HG03520 (cell line): Measurements from ENCODE around the gene NEDD4.
"Not testable (repeated sequence)": the region's sequence is repeated elsewhere in the genome, so short reads cannot be mapped to it uniquely, and the experiment has no call there.

Source experiments
- ATAC-seq: cut with Tn5 transposase; IDR thresholded peaks from one replicate; pipeline ENCODE4 v1.9.1; 2021; ENCODE audit warnings: mild to moderate bottlenecking, moderate library complexity; ENCODE audit not compliant: unreplicated experiment

NEDD4 gene

GRCh38 chr15:55897560-55898336, 95.7 kb downstream of the NEDD4 start:
- no peak for ATAC-seq

GRCh38 chr15:55894399-55894965, 98.9 kb downstream of the NEDD4 start:
- ATAC-seq = no peak

- ATAC-seq = no peak
These were observed 99.6 kb downstream of the NEDD4 start for GRCh38 chr15:55893852-55894251.

- ATAC-seq = no peak
These were observed 102.2 kb downstream of the NEDD4 start for GRCh38 chr15:55891196-55891595.

DNA sequence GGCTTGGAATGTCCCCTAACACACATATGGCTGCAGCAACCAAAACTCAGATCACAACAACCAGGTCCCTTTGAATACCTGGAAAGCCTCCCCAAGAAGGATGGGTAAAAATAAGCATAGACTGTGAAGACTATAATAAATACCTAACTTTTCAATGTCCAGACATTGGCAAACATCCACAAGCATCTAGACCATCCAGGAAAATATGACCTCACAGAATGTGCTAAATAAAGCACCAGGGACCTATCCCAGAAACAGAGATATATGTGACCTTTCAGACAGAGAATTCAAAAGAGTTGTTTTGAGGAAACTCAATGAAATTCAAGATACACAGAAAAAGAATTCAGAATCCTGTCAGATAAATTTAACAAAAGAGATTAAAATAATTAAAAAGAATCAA, 109.2 kb downstream of the NEDD4 start:
- ATAC-seq = no peak

- ATAC-seq = no peak
These were observed 114.2 kb downstream of the NEDD4 start for GRCh38 chr15:55879181-55879580.

GRCh38 chr15:55873024-55873720, 120.2 kb downstream of the NEDD4 start:
- ATAC-seq = no peak

- ATAC-seq = no peak
These were observed 120.9 kb downstream of the NEDD4 start for GRCh38 chr15:55872471-55872870.

GRCh38 chr15:55869660-55870059, 123.8 kb downstream of the NEDD4 start:
- ATAC-seq = no peak

- ATAC-seq = no peak
These were observed 124.7 kb downstream of the NEDD4 start for GRCh38 chr15:55868707-55869106.

DNA sequence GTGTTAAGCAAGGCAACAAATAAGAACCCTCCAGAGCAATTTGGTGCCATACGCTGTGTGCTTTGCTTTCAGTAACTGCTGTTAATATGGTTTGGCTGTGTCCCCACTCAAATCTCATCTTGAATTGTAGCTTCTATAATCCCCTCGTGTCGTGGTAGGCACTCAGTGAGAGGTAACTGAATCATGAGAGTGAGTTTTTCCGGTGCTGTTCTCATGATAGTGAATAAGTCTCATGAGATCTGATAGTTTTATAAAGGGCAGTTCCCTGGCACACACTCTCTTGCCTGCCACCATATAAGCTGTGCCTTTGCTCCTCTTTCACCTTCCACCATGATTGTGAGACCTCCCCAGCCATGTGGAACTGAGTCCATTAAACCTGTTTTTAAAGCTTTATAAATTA, 125.1 kb downstream of the NEDD4 start:
- ATAC-seq = not testable (repeated sequence)

- ATAC-seq = no peak
These were observed 129.5 kb downstream of the NEDD4 start for GRCh38 chr15:55863911-55864310.

DNA sequence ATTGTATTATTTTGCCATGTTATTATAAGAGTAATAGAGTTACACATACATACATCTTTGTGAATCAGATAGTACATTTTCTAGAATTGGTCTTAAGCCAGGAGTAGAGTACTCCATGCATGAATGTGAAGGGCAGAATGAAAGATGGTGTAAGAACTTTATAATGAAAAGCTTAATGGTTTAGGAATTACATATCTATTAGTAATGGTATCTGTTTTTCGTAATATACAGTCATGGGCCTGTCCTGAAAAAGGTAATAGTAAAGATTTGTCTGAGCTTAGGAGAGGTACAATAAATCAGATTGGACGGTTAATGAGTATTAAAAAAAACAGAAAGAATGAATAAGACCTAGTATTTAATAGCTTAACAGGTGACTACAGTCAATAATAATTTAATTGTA, 132.3 kb downstream of the NEDD4 start:
- ATAC-seq = no peak

- no peak for ATAC-seq
These were observed 132.9 kb downstream of the NEDD4 start for GRCh38 chr15:55860468-55860867.

- ATAC-seq = no peak
These were observed 133.7 kb downstream of the NEDD4 start for GRCh38 chr15:55859681-55860080.

- no peak for ATAC-seq
These were observed 134.8 kb downstream of the NEDD4 start for GRCh38 chr15:55858661-55859060.

DNA sequence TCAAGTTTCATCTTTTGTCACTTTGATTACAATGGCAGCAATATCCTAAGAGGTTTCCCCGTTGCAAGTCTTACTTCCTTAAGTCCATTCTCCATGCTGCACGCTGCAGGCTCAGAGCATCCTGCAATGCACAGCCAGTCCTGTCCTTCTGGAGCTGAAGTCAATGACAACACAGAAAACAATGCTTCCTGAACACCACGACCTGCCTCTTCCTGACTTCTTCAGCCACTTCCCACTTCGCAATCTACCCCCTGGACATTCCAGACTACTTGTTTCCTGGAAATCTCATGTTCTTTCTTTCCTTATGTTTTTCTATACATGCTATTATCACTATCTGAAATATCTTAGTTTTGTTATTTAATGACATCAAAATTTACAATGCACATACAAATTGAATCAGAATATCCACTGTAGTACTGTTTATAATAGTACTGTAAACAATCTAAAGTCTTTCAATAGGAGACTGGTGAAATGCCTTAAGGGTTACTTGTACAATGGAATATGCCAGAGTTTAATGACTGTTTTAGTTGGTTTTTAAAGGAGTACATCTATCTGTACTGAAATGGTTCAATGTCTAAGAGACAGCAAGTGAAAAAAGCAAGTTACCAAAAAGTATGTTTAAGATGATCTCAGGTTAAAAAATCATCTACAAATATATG, 136.8 kb downstream of the NEDD4 start:
- ATAC-seq = no peak

DNA sequence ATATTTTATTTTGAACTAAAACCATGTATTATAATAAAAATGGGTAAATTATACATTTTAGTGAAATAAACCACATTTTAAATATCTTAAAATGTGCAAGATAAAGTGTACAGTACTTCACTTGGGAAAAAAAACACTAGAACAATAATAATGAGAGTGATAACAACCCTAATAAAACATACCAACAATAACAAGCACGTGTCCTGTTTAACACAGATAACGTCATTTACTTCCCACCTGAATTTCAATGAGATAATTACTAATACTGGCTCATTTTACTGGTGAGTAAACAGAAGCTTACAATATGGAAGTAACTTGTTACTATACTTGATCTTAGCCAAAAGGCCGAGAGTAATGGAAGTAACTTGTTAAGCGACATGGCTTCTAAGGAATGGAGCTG, 140.3 kb downstream of the NEDD4 start:
- no peak for ATAC-seq

DNA sequence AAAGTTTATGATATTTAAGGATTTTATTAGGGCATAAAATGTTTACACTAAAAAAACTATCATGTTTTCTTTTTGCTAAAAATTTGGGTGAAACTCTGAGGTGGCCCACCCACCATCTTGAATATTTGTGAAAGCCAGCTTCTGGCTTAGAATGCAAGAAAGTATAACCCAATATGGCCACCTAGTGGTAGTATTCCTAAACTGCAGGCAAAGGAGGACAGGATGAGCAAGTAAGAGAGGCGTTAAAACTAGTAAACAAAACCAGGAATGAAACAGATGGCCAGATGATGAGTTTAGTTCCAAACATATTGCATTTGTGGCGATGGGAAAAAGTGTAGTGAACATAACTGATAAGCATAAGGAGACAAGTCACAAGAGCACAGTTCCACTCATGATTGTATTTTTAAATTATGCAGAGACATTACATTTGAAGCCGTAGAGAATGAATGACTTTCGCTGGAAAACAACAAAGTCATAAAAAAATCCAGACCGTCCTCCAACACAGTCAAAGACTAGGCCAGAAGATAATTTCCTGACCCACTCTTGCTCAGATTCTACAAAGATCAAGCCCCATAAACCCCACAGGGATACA, 147.2 kb downstream of the NEDD4 start:
- peak; percentile 63 for ATAC-seq

GRCh38 chr15:55842897-55843296, 150.5 kb downstream of the NEDD4 start:
- ATAC-seq = not testable (repeated sequence)

- ATAC-seq = no peak
These were observed 157.5 kb downstream of the NEDD4 start for GRCh38 chr15:55835866-55836265.
